H1 (cell line): ENCODE results near the gene ADARB2. TPM values are rescaled to one million over a fixed set of nuclear protein-coding genes. Genes with fewer than 3 reads are reported as not detected.

Experiments
- CTCF ChIA-PET: fragments of 300-600 bp; sonication (Branson Sonifier 250); formaldehyde crosslinking; loops from one replicate; lab custom pipeline; 2021; ENCODE audit not compliant: partially characterized antibody; lab: Charles Lee
- POLR2A ChIA-PET: fragments of 300-600 bp; sonication (Branson Sonifier 250); formaldehyde crosslinking; loops from one replicate; lab custom pipeline; 2021; ENCODE audit warnings: inconsistent platforms; ENCODE audit not compliant: partially characterized antibody; lab: Charles Lee
- DNase-seq, 2 experiments: peaks; one replicate each; pipeline versions ENCODE4 v3.0.0 to v3.0.0-alpha.2; 2010 to 2022; ENCODE audit warnings: low spot score in 2 of 2, low read depth in 1 of 2, mixed read lengths in 1 of 2
- FAIRE-seq: peaks from 2 replicates; lab custom pipeline; 2011; peaks lifted over from hg19 to GRCh38; lab: Jason Lieb, UNC
- H2AFZ ChIP-seq: 2 replicates; pipeline ENCODE4 v1.8.1; 2012; ENCODE audit warnings: low read length, inconsistent platforms
- H2AK5ac ChIP-seq: 2 replicates; pipeline ENCODE4 v1.6.1; 2013; ENCODE audit warnings: low read depth, low read length
- H2BK120ac ChIP-seq: replicated peaks from 2 replicates; pipeline ENCODE3; 2013; ENCODE audit warnings: low read depth, low read length, inconsistent platforms
- H2BK12ac ChIP-seq: 2 replicates; pipeline ENCODE4 v1.6.1; 2013; ENCODE audit warnings: low read depth, low read length
- H2BK15ac ChIP-seq: 2 replicates; pipeline ENCODE4 v1.6.1; 2013; ENCODE audit warnings: low read length
- H2BK20ac ChIP-seq: 2 replicates; pipeline ENCODE4 v1.6.1; 2013; ENCODE audit warnings: low read length
- H2BK5ac ChIP-seq: 2 replicates; pipeline ENCODE4 v1.6.1; 2013; ENCODE audit warnings: low read depth, low read length
- H3K14ac ChIP-seq: 2 replicates; pipeline ENCODE4 v1.6.1; 2013; ENCODE audit warnings: inconsistent platforms; ENCODE audit not compliant: insufficient read length
- H3K18ac ChIP-seq: 2 replicates; pipeline ENCODE4 v1.6.1; 2013; ENCODE audit warnings: low read length; ENCODE audit errors: extremely low read depth
- H3K23ac ChIP-seq: 2 replicates; pipeline ENCODE4 v1.6.1; 2013; ENCODE audit warnings: inconsistent platforms; ENCODE audit not compliant: insufficient read length
- H3K23me2 ChIP-seq: 2 replicates; pipeline ENCODE4 v1.6.1; 2013; ENCODE audit warnings: low read depth, low read length
- H3K27ac ChIP-seq: 2 replicates; pipeline ENCODE4 v1.6.1; 2011; ENCODE audit warnings: low read depth, low read length, inconsistent platforms
- H3K27me3 ChIP-seq, 4 experiments: replicated peaks in 1 of 4; 1 replicate in 1 of 4; 2 replicates in 3 of 4; pipeline versions ENCODE4 v1.6.1 to v1.8.1; 2011 to 2013; ENCODE audit warnings: low read length in 3 of 4, mild to moderate bottlenecking in 3 of 4, inconsistent platforms in 2 of 4, mixed read lengths in 2 of 4, moderate library complexity in 1 of 4; ENCODE audit not compliant: control insufficient read depth in 3 of 4, insufficient read depth in 3 of 4; ENCODE audit errors: extremely low read depth in 1 of 4
- H3K36me3 ChIP-seq, 4 experiments: 2 replicates each; pipeline versions ENCODE4 v1.6.1 to v1.8.1; 2011 to 2013; ENCODE audit warnings: mild to moderate bottlenecking in 4 of 4, low read length in 3 of 4, moderate library complexity in 2 of 4, control low read depth in 1 of 4, inconsistent platforms in 1 of 4; ENCODE audit not compliant: insufficient read depth in 4 of 4, control insufficient read depth in 2 of 4
- H3K4ac ChIP-seq: replicated peaks from 2 replicates; pipeline ENCODE3; 2013; ENCODE audit warnings: low read length, low read depth, mixed read lengths, inconsistent platforms; ENCODE audit not compliant: insufficient read length
- H3K4me1 ChIP-seq, 4 experiments: replicated peaks in 1 of 4; 1 replicate in 1 of 4; 2 replicates in 3 of 4; pipeline versions ENCODE4 v1.6.1 to v1.8.1; 2011 to 2013; ENCODE audit warnings: low read length in 3 of 4, inconsistent platforms in 2 of 4, mixed read lengths in 1 of 4; ENCODE audit not compliant: insufficient read depth in 4 of 4, control insufficient read depth in 3 of 4
- H3K4me2 ChIP-seq, 2 experiments: 2 replicates each; pipeline versions ENCODE4 v1.6.1 to v1.8.1; 2011 to 2013; ENCODE audit warnings: low read depth in 2 of 2, low read length in 2 of 2, control low read depth in 1 of 2, inconsistent platforms in 1 of 2, mild to moderate bottlenecking in 1 of 2; ENCODE audit not compliant: insufficient read depth in 1 of 2
- H3K4me3 ChIP-seq, 4 experiments: fragments of 200-600, 300-600 bp in 1 of 4; sonication (generic), shearing (Covaris generic), sonication (Bioruptor Twin) in 1 of 4; 2 replicates each; pipeline versions ENCODE4 v1.5.1 to v1.8.1; 2011 to 2016; ENCODE audit warnings: low read length in 4 of 4, low read depth in 3 of 4, control low read depth in 2 of 4, inconsistent platforms in 2 of 4, mild to moderate bottlenecking in 2 of 4, mixed read lengths in 1 of 4, moderate library complexity in 1 of 4; ENCODE audit not compliant: insufficient read depth in 2 of 4; ENCODE audit errors: extremely low read depth in 1 of 4
- H3K56ac ChIP-seq: replicated peaks from 2 replicates; pipeline ENCODE3; 2013; ENCODE audit warnings: low read depth, mild to moderate bottlenecking, mixed read lengths, low read length, inconsistent platforms; ENCODE audit not compliant: insufficient read length
- H3K79me1 ChIP-seq: 2 replicates; pipeline ENCODE4 v1.6.1; 2013; ENCODE audit warnings: low read depth, low read length, control low read depth
- H3K79me2 ChIP-seq, 2 experiments: 2 replicates each; pipeline versions ENCODE4 v1.6.1 to v1.8.1; 2012 to 2013; ENCODE audit warnings: low read length in 2 of 2, mild to moderate bottlenecking in 2 of 2, inconsistent platforms in 1 of 2; ENCODE audit not compliant: insufficient read depth in 2 of 2, control insufficient read depth in 1 of 2
- H3K9ac ChIP-seq, 4 experiments: replicated peaks in 1 of 4; 1 replicate in 1 of 4; 2 replicates in 3 of 4; pipeline versions ENCODE4 v1.6.1 to v1.8.1; 2011 to 2013; ENCODE audit warnings: low read depth in 3 of 4, low read length in 3 of 4, control low read depth in 2 of 4, mild to moderate bottlenecking in 2 of 4, moderate library complexity in 2 of 4, inconsistent platforms in 1 of 4; ENCODE audit errors: extremely low read depth in 1 of 4
- H3K9me3 ChIP-seq, 2 experiments: 2 replicates each; pipeline versions ENCODE4 v1.6.1 to v1.8.1; 2012 to 2013; ENCODE audit warnings: mild to moderate bottlenecking in 2 of 2, moderate library complexity in 2 of 2, control low read depth in 1 of 2, inconsistent platforms in 1 of 2, low read depth in 1 of 2, low read length in 1 of 2, mixed read lengths in 1 of 2; ENCODE audit not compliant: insufficient read depth in 2 of 2
- H4K20me1 ChIP-seq, 2 experiments: replicated peaks in 1 of 2; 2 replicates each; pipeline versions ENCODE3 to v1.8.1; 2011 to 2013; ENCODE audit warnings: inconsistent platforms in 2 of 2, low read length in 2 of 2, mild to moderate bottlenecking in 1 of 2; ENCODE audit not compliant: insufficient read depth in 2 of 2, control insufficient read depth in 1 of 2
- H4K5ac ChIP-seq: 2 replicates; pipeline ENCODE4 v1.6.1; 2013; ENCODE audit warnings: low read length, low read depth, mixed read lengths, inconsistent platforms; ENCODE audit not compliant: insufficient read length
- H4K8ac ChIP-seq: 2 replicates; pipeline ENCODE4 v1.8.0; 2013; ENCODE audit warnings: mild to moderate bottlenecking, moderate library complexity, low read length, inconsistent platforms; ENCODE audit not compliant: insufficient read depth; ENCODE audit errors: extremely low read depth
- H4K91ac ChIP-seq: replicated peaks from 2 replicates; pipeline ENCODE3; 2013; ENCODE audit warnings: low read length, mixed read lengths, inconsistent platforms; ENCODE audit not compliant: insufficient read length
- EZH2 ChIP-seq: fragments of 200-600 bp; sonication (generic); IDR thresholded peaks from 2 replicates; pipeline ENCODE4 v1.7.1; 2012; ENCODE audit warnings: low read depth, mild to moderate bottlenecking, moderate library complexity, low read length, inconsistent platforms; ENCODE audit not compliant: severe bottlenecking
- HDAC2 ChIP-seq, 2 experiments: fragments of 300-600 bp in 1 of 2; sonication (generic) in 1 of 2; IDR thresholded peaks; 2 replicates each; pipeline ENCODE4 v1.6.1; 2011 to 2012; ENCODE audit warnings: low read depth in 2 of 2, low read length in 2 of 2, mild to moderate bottlenecking in 2 of 2, moderate library complexity in 2 of 2, borderline replicate concordance in 1 of 2, inconsistent platforms in 1 of 2
- MAFK ChIP-seq: IDR thresholded peaks from 2 replicates; pipeline ENCODE4 v1.6.1; 2012; ENCODE audit warnings: low read depth, mild to moderate bottlenecking, improper control_type of control experiment, low read length
- NANOG ChIP-seq: IDR thresholded peaks from 2 replicates; pipeline ENCODE4 v1.6.1; 2011; ENCODE audit warnings: low read length, low read depth, mild to moderate bottlenecking, inconsistent platforms; ENCODE audit not compliant: insufficient read depth, poor library complexity, severe bottlenecking
- SP1 ChIP-seq: IDR thresholded peaks from 2 replicates; pipeline ENCODE4 v1.6.1; 2011; ENCODE audit warnings: low read depth, low read length
- WGBS, 2 experiments: shearing (Covaris generic) in 1 of 2; methylation state at CpG; one replicate each; pipeline versions ENCODE4 v1.1.6 to v1.1.7; 2013 to 2015; ENCODE audit warnings: low lambda C conversion rate in 2 of 2, mixed read lengths in 2 of 2, inconsistent platforms in 1 of 2, low coverage in 1 of 2, missing lambda C conversion rate in 1 of 2; ENCODE audit not compliant: insufficient replicate concordance in 2 of 2, insufficient coverage in 1 of 2, insufficient read length in 1 of 2; ENCODE audit errors: extremely low coverage in 1 of 2, missing lambda C conversion rate in 1 of 2; 5-methylcytosine and 5-hydroxymethylcytosine counted together
- polyA plus RNA-seq, 7 experiments: library from polyadenylated mRNA; depleted of rRNA in 3 of 7; stranded (reverse) in 5 of 7; unstranded in 2 of 7; fragments of >200 nt in 5 of 7; fragments of 200-250 nt in 2 of 7; gene quantifications; 1 replicate in 5 of 7; 2 replicates in 1 of 7; 4 replicates in 1 of 7; pipeline versions ENCODE4 v1.2.1 to v1.2.3, GENCODE V29; 2011 to 2013; ENCODE audit warnings: missing spikeins in 2 of 7, mixed read lengths in 2 of 7
- total RNA-seq: library from RNA; stranded (reverse); fragmentation: NEBNext Ultra II Directional; extraction: Animal tissue kit (Norgen Biotek cat#: 25700); gene quantifications from 2 replicates; pipeline ENCODE4 v1.2.1, GENCODE V29; 2021

The ADARB2 gene
- total and polyA plus RNA-seq, 2 of the 8 experiments (the other 6 are each of a cell fraction or from before 2014, with no cell fraction given) = 2.2 to 2.8 TPM

DNA sequence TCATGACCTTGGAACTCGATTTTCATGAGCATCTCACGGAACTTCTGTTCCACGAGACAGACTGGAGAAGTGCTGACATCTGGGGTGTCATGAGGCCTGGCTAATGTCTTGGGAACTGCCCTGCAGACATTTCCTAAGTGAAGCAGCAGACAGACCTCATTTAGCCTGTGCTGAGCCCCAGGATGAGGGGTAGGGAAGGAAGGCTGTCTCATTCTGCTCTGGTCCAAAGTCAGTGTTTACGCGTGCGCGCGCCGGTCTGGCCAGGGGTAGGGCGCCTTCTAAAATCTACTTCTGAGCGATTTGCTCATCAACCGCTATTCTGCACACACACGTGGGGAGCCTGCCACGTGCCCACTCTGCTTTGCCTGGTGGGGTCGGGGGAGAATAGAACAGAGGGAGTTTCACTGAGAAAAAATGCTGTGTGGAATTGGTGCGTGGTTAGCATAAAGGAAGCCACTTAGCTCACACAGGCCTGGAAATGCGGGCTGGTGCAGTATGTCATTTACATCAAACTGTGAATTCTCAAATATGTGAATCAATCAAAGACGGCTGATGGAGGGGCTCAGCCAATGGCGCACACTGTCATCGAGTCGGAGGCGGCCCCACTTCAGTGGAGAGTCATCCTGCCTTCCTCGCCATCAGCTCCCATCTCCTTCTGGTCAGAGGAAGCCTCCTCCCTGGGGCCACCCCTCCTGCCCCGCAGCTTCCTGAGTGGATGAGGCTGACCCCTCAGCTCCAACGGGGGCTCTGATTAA lies 335.1 kb downstream of the ADARB2 start:
- TF ChIP-seq HDAC2 (IDR thresholded peaks at IDR 0.05; ENCODE audit: borderline replicate concordance in 1 of 2, low read depth in 2 of 2, low read length in 2 of 2) (no peak), MAFK (no peak), EZH2 (no peak), NANOG (no peak), SP1 (no peak)
- H3K56ac ChIP-seq = no peak overlapping the region
- no peak overlapping the region for H3K4ac ChIP-seq
- no peak overlapping the region for H3K14ac ChIP-seq
- peak in 1 of 2 experiments; percentile 29 for DNase-seq
- WGBS, 2 experiments = 88% methylated on average over 25 of the region's 25 CpGs; no CpG with 5 or more reads in 1 of the 2 experiments
- no peaks in the 10 kb centered on the region for H4K20me1 ChIP-seq
- no peak overlapping the region for H3K27ac ChIP-seq
- no peak overlapping the region for H2AK5ac ChIP-seq
- no peak overlapping the region for H2BK5ac ChIP-seq
- H3K27me3 ChIP-seq = no peaks in the 10 kb centered on the region; a peak in 3 of 7 replicates
- H3K4me3 ChIP-seq = no peak overlapping the region
- no peak overlapping the region for H3K9ac ChIP-seq
- H3K4me2 ChIP-seq = no peak overlapping the region
- H3K23me2 ChIP-seq = no peaks in the 10 kb centered on the region
- H3K4me1 ChIP-seq = peaks cover 0 to 6% (median 0%) of the 10 kb centered on the region in 4 experiments; a peak in 2 of 7 replicates
- no peak overlapping the region for H3K23ac ChIP-seq
- no peaks in the 10 kb centered on the region for H3K36me3 ChIP-seq
- H2BK120ac ChIP-seq = no peak overlapping the region
- no peak overlapping the region for H2BK20ac ChIP-seq
- H3K79me1 ChIP-seq = no peaks in the 10 kb centered on the region
- ChIA-PET CTCF (interaction anchor here (0.7 to 5.3 kb wide), 13 partner anchors 8 to 158 kb away, joined by 3 to 39 read pairs (median 4); no protein-coding TSS in a partner anchor), POLR2A (no interaction called here)
- no peak overlapping the region for H2BK15ac ChIP-seq
- H3K18ac ChIP-seq = no peak overlapping the region
- H3K79me2 ChIP-seq = no peaks in the 10 kb centered on the region
- H4K91ac ChIP-seq = peak overlapping the region; percentile 29
- no peak overlapping the region for H4K8ac ChIP-seq
- no peak for FAIRE-seq
- H4K5ac ChIP-seq = no peak overlapping the region
- no peak overlapping the region for H2AFZ ChIP-seq
- H3K9me3 ChIP-seq = no peaks in the 10 kb centered on the region
- H2BK12ac ChIP-seq = no peak overlapping the region
